HG03378 (cell line): ENCODE results near the gene ARNT2.

Experiments used
- ATAC-seq: cut with Tn5 transposase; IDR thresholded peaks from one replicate; pipeline ENCODE4 v1.9.1; 2021; ENCODE audit warnings: mild to moderate bottlenecking, moderate library complexity; ENCODE audit not compliant: unreplicated experiment

The ARNT2 gene

DNA sequence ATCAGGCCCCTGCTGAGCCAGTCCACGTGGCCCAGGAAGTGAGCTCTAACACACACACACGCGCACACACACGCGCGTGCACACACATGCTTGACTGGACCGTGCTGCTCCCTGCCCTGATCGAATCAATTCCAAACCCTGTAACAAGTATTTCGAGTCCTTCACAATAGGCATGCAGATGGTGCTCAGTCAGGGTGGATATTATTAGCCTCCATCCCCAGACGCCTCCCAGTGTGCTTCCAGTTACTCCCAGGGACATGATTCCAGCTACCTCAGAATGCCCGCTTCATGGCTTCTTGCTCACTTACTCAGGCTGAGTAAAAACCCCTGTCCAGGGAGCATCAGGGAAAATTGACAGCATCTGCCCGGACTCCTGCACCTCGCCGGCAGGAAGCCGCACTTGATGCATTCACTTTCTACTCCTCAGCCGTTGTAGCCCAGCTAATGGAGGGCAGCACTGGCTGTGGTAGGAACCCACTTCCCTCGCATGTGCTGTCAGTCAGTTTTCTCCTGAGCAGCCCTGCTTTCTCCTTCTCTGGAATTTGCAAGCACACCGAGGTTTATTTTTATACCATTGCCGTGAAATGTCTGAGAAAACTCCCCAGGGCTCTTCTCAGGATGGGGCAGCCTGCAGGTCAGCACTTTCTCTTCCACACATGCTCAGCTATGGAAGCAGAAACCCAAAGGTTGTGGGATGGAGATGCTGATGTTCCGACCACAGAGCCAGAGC is 164.9 kb downstream of the ARNT2 start:
- no peak for ATAC-seq

DNA sequence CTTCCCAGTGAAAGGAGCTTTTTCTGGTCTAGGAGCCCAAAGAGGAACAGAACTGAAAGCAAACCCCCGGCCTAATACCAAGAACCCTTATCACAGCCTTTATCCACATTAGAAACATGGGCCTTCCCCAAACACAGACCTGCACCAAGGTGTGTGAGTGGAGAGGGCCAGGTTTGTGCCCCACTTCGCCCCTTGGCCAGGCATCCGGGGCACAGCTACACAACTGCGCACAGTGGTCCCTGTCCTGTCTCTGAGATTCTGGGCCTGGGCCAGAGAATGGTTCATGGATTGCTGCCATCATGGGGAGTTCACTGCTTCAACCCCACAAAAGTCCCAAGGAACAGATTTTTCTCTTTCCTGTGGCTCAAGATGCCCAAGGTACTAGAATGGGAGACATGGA is 165.5 kb downstream of the ARNT2 start:
- ATAC-seq, result no peak

- no peak for ATAC-seq
These were observed 166.4 kb downstream of the ARNT2 start for GRCh38 chr15:80570553-80570952.

DNA sequence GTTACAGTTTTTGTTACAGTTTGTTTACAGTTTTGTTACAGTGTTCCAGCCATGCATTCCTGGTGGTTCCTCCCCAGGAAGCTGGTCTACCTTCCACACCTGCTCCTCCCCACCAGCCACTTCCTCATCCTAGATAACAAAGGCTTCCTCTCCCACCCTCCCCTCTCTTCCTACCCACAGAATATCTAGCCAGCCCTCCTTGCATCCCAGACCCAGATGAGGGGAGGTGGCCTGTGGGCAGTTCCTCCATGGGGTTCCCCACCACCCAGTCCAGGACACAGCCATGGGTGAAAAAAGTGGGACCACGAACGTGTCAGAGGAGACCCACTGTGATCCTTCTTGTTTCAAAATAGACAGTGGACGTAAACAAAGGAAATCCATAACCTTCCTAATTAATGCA is 168.2 kb downstream of the ARNT2 start:
- no peak for ATAC-seq

DNA sequence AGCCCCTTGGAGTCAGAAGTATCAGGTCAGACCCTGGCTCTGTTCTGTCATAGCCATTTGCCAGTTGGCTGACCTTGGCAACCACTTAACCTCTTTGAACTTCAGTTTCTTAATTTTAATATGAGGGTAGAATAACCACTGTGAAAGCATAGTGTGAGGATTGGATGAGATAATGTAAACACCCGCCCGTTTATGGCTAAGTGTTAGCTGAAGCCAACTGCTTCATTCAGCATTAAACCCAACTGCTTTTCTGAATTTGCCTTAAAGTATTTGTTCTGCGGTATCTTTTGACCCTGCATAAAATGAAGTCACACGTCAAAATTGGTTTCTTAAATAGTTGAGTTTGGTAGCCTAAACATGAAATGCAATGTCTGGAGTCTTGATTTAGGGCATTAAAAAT is 169.4 kb downstream of the ARNT2 start:
- no peak for ATAC-seq

DNA sequence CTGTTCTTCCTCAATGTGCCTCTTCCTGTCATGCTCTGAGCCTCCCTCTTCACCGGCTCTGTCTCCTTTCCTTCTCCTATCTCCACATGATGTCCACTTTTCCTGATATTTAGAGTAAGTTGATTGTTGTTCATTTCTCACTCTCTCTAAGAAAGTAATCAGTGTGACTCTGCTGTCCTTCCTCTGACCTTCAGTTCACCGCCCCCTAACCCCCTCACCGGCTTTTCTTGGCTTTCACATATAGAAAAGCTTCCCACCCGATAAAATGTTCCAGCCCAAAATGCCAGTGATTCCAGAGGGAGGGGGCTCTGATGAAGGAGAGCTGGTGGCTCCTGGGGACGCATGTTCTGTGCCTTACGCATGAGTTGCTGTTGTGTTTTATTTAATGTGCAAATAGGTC is 170.4 kb downstream of the ARNT2 start:
- no peak for ATAC-seq

DNA sequence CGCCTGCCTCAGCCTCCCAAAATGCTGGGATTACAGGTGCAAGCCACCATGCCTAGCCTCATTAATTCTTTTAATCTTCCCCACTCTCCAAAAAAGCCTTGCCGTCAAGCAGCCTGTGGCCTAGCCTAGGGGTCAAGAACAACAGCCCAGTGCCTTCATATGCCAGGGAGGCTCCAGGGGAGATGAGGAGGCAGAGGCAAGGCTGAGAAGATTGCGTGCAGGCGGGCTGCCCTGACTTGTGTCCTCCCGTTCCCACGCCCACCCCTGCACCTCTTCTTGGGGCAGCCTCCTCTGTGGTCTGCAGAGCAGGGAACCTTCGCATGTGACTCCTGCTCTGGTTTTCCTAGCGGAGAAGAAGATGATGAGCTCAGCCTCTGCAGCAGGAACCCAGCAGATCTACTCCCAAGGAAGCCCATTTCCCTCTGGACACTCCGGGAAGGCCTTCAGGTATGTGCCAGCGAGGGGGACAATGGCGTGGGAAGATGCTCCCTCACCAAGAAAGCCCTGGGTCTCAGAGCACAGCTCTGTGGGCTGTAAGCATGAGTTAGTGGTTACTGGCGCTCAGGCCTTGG is 172.4 kb downstream of the ARNT2 start:
- ATAC-seq, result no peak

GRCh38 chr15:80577552-80578205 is 173.5 kb downstream of the ARNT2 start:
- no peak for ATAC-seq

DNA sequence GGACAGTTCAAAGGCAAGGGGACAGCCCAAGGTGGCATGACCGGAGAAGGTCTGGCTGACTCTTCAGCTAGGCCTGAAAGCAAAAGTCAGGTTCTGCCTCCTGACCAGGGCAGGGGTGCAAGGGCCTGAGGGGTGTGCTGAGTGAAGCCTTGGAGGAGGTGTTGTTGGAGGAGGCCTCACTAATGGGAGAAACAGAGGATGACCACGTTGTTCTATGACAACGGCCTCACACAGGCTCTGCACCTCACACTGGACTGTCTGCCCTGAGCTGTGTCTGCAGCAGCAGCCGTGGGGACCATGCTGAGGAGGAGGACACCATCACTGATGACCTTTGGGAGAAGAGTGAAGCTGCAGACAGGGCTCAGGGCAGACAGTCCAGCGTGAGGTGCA is 174.0 kb downstream of the ARNT2 start:
- ATAC-seq, result no peak

GRCh38 chr15:80578871-80579270 is 174.7 kb downstream of the ARNT2 start:
- ATAC-seq, result no peak

DNA sequence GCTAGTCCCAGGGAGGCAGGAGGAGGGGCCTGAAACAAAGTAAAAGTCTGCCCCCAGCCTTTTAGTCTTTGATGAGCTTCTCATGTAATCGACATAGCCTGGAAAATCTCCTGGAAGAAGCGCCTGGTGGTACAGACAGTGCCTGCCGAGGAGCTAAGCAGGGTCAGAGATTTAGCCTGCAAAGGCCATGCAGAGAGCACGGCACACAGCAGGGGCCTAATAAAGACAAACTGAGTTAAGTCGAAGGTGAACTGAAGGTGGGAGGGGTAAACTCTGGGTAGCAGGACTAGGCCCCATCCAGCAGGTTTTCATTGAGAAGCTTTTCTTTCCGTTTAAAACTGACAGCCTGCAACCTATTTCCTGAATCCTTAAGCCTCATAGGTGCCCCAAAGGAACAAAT is 175.4 kb downstream of the ARNT2 start:
- no peak for ATAC-seq

DNA sequence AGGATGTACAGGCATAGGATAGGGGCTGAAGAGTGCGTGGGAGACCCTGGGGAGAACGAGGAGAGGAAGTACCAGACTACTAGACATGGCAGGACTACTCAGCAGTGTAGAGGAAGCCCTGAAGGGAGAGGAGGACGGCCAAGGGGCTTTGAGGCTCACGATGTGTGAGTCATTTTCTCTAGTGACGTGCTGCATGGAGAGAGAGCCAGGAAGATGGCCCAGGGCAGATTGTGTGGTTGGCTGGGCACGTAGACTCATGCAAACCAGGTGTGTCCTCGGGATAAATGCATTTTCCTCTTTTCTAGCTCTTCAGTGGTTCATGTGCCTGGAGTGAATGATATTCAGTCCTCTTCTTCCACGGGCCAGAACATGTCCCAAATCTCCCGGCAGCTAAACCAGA is 175.9 kb downstream of the ARNT2 start:
- ATAC-seq, result no peak

DNA sequence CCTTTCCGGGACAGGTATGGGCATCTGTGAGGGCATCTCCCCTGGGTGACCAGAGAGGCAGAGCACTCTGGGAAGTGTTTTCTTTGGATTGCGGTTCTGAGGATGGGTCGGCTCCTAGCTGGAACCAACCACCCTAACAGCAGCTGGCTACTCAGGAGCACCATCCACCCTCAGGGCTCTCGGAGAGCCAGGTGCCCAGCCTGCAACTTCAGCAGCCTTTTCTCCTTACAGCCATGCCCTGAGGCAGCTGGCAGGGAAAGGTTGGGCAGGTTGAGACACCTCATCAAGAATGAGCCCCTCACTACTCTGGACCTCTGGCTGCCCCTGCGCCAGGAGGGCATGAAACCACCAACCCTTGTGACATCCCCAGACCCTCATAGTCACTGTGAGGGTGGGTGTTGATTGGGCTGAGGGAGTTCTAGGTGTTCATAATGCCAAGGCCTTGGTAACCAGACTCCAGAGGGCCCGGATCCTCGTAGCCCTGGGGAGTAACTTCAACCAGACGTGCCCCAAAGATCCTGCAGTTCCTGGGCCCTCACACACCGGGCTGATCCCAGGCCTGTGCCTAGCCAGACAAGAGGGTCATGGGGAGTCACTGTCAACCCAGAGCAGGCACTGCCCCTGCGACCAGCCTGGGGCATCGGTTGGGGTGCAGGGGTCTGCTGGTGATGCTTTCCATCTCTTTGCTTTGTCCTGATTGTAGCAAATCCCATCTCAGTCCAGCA is 176.5 kb downstream of the ARNT2 start:
- no peak for ATAC-seq

DNA sequence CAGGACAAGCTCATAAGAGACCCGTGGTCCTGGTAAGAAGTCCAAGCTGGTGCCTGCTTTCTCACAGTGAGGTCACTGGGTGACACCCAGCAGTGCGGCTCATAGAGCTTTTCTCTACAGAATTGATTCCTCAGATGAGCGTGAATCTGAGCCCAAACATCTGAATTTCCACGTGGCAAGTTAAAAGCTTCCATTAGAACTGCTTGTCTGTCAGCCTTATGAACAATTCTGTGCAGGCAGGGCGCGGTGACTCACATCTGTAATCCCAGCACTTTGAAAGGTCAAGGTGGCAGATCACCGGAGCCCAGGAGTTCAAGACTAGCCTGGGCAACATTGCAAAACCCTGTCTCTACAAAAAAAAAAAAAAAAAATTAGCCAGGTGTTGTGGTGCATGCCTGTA is 177.8 kb downstream of the ARNT2 start:
- ATAC-seq, result no peak

- ATAC-seq, result no peak
These were observed 178.7 kb downstream of the ARNT2 start for GRCh38 chr15:80582816-80583423.

DNA sequence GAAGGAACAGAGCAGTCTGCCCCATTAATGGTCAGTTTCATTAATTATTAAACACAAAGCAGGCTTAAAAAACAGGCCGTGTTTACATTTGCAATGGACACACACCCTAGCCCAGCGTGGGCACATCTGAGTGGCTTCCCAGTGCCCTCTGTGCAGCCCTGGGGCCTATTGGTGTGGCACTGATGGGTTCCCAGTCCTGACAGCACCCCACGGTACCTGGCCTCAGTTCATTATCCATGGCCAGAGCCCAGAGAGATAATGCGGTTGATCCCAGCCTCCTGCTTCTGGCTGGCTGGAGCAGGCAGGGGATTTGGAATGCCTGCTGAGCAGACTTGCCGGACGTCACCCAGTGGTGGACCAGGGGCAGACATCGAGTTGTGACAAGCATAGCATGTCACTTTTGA is 180.4 kb downstream of the ARNT2 start:
- no peak for ATAC-seq

DNA sequence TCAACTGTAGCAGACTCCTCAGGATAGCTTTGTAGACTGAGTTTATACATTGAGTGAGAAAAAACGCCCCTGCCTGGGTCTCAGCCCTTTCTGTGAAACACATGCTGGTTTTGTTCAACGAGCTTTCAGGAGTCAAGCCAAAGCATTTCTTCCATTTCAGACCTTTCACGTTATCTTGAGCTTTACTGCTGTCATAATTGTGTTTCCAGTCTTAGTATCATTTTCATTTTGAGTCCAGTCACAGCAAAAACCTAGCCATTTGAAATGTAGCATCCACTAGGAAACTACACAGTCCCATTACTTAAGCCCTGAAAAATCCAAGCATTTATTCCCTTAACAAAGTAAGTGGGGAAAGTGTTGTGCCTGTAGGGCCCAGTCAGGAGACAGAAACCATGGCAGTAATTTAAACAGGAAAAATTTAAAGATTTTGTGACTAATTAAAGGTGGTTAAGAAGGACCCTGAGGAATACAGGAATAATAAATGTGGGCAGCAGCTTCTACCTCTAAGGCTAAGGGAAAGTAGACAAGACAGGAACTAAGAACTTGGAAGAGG is 180.9 kb downstream of the ARNT2 start:
- no peak for ATAC-seq

GRCh38 chr15:80585544-80586018 is 181.4 kb downstream of the ARNT2 start:
- no peak for ATAC-seq

- no peak for ATAC-seq
These were observed 182.0 kb downstream of the ARNT2 start for GRCh38 chr15:80586161-80586560.

- no peak for ATAC-seq
These were observed 182.8 kb downstream of the ARNT2 start for GRCh38 chr15:80587007-80587406.
